GM10266 (cell line): ENCODE results near the gene CBX5.
"Not testable (repeated sequence)": the region's sequence is repeated elsewhere in the genome, so short reads cannot be mapped to it uniquely, and the experiment has no call there.

ENCODE experiments used
- DNase-seq: peaks from one replicate; pipeline ENCODE4 v3.0.0; 2012; ENCODE audit errors: extremely low spot score
- CTCF ChIP-seq: IDR thresholded peaks from 2 replicates; pipeline ENCODE4 v1.5.1; 2012; ENCODE audit warnings: mild to moderate bottlenecking, low read depth; ENCODE audit not compliant: control insufficient read depth, insufficient read depth; ENCODE audit errors: missing control alignments

The CBX5 gene

GRCh38 chr12:54193434-54193833 lies 86.5 kb downstream of the CBX5 start:
- DNase-seq, result no peak
- TF ChIP-seq CTCF, result no peak

DNA sequence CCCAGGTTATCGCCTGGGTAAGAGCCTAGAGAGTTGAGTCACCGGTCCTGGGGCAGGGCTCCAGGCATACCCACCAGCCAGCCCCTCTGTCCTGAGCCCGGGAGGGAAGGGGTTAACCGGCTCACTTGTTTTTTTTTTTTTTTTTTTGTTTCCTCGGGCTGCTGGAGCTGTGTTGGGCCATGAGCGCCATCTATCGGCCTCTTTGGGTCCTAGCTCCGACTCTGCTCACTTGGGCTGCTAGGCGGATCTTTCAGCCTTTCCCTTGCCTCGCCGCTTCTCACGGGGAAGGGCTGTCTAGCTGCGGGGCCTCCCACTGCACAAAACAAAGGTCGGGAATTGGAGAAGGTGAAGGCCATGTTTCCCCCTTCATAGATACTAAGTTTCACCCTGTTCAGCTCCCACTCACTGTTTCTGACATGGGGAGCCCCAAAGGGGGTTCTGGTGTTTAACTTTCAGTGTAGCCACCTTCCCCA lies 88.3 kb downstream of the CBX5 start:
- TF ChIP-seq CTCF, result peak; percentile 85
- DNase-seq, result peak; percentile 78

- no peak for TF ChIP-seq CTCF
- no peak for DNase-seq
Observed at GRCh38 chr12:54191126-54191525, 88.8 kb downstream of the CBX5 start.

DNA sequence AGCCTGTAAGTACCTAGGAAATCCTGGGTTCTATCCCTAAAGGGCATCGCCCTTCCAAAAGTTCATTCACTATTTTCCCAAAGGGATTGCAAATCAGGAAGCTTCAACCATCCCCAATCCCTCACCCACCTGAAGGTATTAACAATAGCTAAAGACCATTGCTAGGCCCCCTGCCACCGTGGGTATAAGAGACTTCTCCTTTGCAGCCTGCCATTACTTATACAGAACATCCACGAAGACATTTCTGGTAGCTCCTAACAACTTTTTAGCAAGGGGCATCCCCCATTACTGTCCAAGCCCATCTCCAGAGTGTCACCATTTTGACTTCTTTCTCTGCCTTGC lies 90.8 kb downstream of the CBX5 start:
- TF ChIP-seq CTCF, result no peak
- DNase-seq, result no peak

DNA sequence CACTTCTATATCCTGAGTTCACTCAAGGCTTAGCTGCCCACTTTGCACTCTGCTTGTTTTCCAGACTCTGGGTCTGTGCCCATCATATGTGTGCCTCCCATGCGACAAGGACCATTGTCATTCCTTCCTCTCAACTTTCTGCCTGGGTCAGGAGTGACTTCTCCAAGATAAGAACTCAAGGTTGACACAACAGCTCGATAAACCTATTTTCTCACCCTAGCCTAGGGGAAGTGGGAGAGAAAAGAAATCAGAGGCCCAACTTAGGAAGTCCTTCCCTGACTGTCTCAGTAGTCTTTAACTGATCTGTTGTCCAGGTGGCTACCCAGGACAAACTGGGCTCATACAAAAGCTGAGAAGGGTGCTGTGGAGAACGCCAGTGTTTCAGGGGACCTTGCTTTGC lies 92.8 kb downstream of the CBX5 start:
- no peak for DNase-seq
- TF ChIP-seq CTCF, result no peak

DNA sequence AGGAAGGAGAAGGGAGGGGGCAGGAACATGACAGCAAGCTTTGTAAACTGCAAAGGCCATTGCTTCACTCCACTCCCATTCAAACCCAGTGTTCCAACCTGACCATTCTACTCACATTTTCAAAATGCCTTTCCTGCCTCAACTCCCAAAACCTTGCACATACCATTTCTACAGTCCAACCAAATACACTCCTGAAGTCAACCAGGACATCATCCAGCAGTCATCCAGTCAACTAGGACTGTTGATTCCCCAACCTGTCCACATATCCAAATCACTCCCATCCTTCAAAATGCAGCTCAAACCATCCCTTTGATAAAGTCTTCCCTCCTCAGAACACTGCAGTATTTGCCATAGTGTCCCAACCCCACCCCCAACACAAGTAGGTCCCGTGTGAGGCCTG lies 94.0 kb downstream of the CBX5 start:
- no peak for DNase-seq
- no peak for TF ChIP-seq CTCF

GRCh38 chr12:54185297-54185696 lies 94.6 kb downstream of the CBX5 start:
- DNase-seq, result not testable (repeated sequence)

- no peak for DNase-seq
- TF ChIP-seq CTCF, result no peak
Observed at GRCh38 chr12:54184024-54184805, 95.7 kb downstream of the CBX5 start.
